ENCODE measurements around the gene STX10.

GRCh38 chr19:13104848-13105711 lies 45.1 kb downstream of the STX10 start:
- no peak for TF ChIP-seq POLR2A (IDR thresholded peaks at IDR 0.05)
- peak in 1 of 5 experiments; percentile 17 for TF ChIP-seq CTCF (IDR thresholded peaks at IDR 0.05)

Measured in tibial nerve (tissue), 3 donors.